SW480 (cell line): ENCODE data around the gene FNDC3B.

Experiments
- DNase-seq: peaks from one replicate; pipeline ENCODE4 v3.0.0-alpha.2; 2016; ENCODE audit warnings: low spot score

Gene FNDC3B

GRCh38 chr3:172191629-172192028 lies 152.3 kb downstream of the FNDC3B start:
- DNase-seq: no peak

GRCh38 chr3:172192830-172193415 lies 153.5 kb downstream of the FNDC3B start:
- no peak for DNase-seq

- no peak for DNase-seq
Observed at GRCh38 chr3:172193436-172193835, 154.1 kb downstream of the FNDC3B start.

- DNase-seq: no peak
Observed at GRCh38 chr3:172194702-172195406, 155.5 kb downstream of the FNDC3B start.

GRCh38 chr3:172195407-172195754 lies 156.0 kb downstream of the FNDC3B start:
- no peak for DNase-seq

- DNase-seq: no peak
Observed at GRCh38 chr3:172197344-172197743, 158.0 kb downstream of the FNDC3B start.

GRCh38 chr3:172198428-172198827 lies 159.1 kb downstream of the FNDC3B start:
- no peak for DNase-seq

GRCh38 chr3:172199850-172200369 lies 160.5 kb downstream of the FNDC3B start:
- DNase-seq: no peak

- no peak for DNase-seq
Observed at GRCh38 chr3:172201136-172201869, 161.9 kb downstream of the FNDC3B start.

GRCh38 chr3:172201870-172202236 lies 162.5 kb downstream of the FNDC3B start:
- DNase-seq: no peak

GRCh38 chr3:172202797-172203196 lies 163.4 kb downstream of the FNDC3B start:
- no peak for DNase-seq

- DNase-seq: no peak
Observed at GRCh38 chr3:172203522-172204258, 164.3 kb downstream of the FNDC3B start.

GRCh38 chr3:172204716-172205115 lies 165.3 kb downstream of the FNDC3B start:
- DNase-seq: no peak

GRCh38 chr3:172208586-172209332 lies 169.4 kb downstream of the FNDC3B start:
- no peak for DNase-seq

GRCh38 chr3:172209333-172210321 lies 170.2 kb downstream of the FNDC3B start:
- DNase-seq: no peak

GRCh38 chr3:172210355-172210754 lies 171.0 kb downstream of the FNDC3B start:
- DNase-seq: no peak

- no peak for DNase-seq
Observed at GRCh38 chr3:172211123-172211522, 171.7 kb downstream of the FNDC3B start.

GRCh38 chr3:172213200-172213599 lies 173.8 kb downstream of the FNDC3B start:
- DNase-seq: no peak

GRCh38 chr3:172213904-172214303 lies 174.5 kb downstream of the FNDC3B start:
- DNase-seq: peak; percentile 40

- no peak for DNase-seq
Observed at GRCh38 chr3:172216267-172216666, 176.9 kb downstream of the FNDC3B start.
